GM12875 (cell line): ENCODE data around the gene AP1B1.

Source experiments
- H3K4me3 ChIP-seq: one replicate; pipeline ENCODE4 v1.5.1; 2011; ENCODE audit warnings: low read depth, low read length, control low read depth
- CTCF ChIP-seq: IDR thresholded peaks from 2 replicates; pipeline ENCODE4 v1.5.1; 2011; ENCODE audit warnings: low read depth, mild to moderate bottlenecking, control low read depth, inconsistent platforms, low read length, moderate library complexity, borderline replicate concordance; ENCODE audit not compliant: insufficient read depth

The AP1B1 gene

DNA sequence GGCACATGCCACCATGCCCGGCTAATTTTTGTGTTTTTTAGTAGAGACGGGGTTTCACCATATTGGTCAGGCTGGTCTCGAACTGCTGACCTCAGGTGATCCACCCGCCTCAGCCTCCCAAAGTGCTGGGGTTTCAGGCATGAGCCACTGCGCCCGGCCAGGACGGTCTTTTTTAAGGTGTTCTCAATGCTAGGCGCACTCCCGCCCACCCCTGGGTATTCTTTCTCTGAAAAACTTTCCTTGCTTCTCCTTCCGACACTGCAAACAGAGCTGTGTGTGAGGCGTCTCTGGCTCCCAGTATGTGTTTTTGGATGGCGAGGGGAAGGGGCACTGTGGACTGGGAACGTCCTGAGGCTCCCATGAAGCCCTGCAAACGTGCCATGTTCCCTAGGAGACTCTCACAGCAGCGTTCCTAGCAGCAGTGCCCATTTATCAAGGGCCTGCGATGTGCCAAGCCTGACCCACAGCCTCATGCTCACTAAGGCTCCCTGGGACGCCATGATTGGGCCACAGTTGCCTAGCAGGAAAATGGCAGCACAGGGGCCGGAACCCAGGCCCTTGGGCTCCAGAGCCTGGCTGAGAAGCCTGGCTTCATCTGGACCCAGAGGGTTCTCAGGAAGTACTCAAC lies 70.4 kb downstream of the AP1B1 start:
- no peak for TF ChIP-seq CTCF
- H3K4me3 ChIP-seq = no peak overlapping the region

- no peak overlapping the region for H3K4me3 ChIP-seq
- no peak for TF ChIP-seq CTCF
Observed at GRCh38 chr22:29316141-29316828, 72.1 kb downstream of the AP1B1 start.

GRCh38 chr22:29315286-29316140 lies 72.9 kb downstream of the AP1B1 start, which contains the start of gene RASL10A:
Gene RASL10A (minus strand): TSS chr22:29315697. CDS start chr22:29315246, 451 bp downstream.
- no peak within 1 kb of the TSS for H3K4me3 ChIP-seq
- no peak for TF ChIP-seq CTCF

GRCh38 chr22:29314537-29315285 lies 73.7 kb downstream of the AP1B1 start:
- H3K4me3 ChIP-seq = no peak overlapping the region
- no peak for TF ChIP-seq CTCF

GRCh38 chr22:29313576-29314466 lies 74.5 kb downstream of the AP1B1 start:
- TF ChIP-seq CTCF = no peak
- no peak overlapping the region for H3K4me3 ChIP-seq

DNA sequence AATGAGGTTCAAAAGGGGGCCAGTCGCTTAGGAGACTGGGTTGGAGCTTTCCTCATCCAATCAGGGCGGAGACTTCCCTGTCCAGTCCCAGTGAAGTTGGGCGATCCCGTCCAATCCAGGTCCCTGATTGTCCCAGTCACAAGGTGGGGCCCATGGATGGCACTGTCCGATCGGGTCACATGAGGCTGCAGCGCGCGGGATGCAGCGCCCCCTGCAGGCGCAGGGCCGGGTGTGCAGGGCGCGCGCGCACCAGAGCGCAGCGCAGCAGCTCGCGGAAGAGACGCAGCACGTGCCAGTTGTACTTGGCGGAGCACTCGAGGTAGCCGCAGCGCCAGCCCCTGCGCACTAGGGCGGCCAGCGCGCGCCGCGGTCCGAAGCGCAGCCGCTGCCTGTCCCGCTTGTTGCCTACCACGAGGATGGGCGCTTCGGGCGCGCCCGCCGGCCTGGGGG lies 75.2 kb downstream of the AP1B1 start:
- peak; percentile 51; the same call in 1 of the 2 replicates for TF ChIP-seq CTCF
- no peak overlapping the region for H3K4me3 ChIP-seq
